CD4-positive, alpha-beta T cell treated with Interleukin-1 beta for 1 hour (primary cell): Measurements from ENCODE around the gene ZNF804A.
"Not testable (repeated sequence)": the region's sequence is repeated elsewhere in the genome, so short reads cannot be mapped to it uniquely, and the experiment has no call there.

Source experiments
- DNase-seq, 2 donors: peaks; one replicate each; pipeline ENCODE4 v3.0.0-alpha.2; 2020 to 2022

The ZNF804A gene

GRCh38 chr2:184835398-184835715 lies 237.0 kb downstream of the ZNF804A start:
- DNase-seq = no peak

- DNase-seq = no peak
Measured at GRCh38 chr2:184847331-184847730, 249.0 kb downstream of the ZNF804A start.

DNA sequence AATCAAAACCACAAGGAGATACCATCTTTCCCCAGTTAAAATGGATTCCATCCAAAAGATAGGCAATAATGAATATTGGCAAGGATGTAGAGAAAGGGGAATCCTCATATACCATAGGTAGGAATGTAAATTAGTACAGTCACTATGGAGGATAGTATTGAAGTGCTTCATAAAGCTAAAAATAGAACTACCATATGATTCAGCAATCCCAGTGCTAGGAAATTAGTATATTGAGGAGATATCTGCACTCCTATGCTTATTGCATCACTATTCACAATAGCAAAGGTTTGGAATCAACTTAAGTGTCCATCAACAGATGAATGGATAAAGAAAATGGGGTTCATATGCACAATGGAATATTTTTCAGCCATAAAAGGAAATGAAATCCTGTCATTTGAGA lies 251.2 kb downstream of the ZNF804A start:
- DNase-seq = no peak

GRCh38 chr2:184851576-184851975 lies 253.2 kb downstream of the ZNF804A start:
- no peak for DNase-seq

GRCh38 chr2:184859187-184859586 lies 260.9 kb downstream of the ZNF804A start:
- no peak for DNase-seq

- DNase-seq = no peak
Measured at GRCh38 chr2:184860744-184861143, 262.4 kb downstream of the ZNF804A start.

- DNase-seq = no peak
Measured at GRCh38 chr2:184875212-184875611, 276.9 kb downstream of the ZNF804A start.

GRCh38 chr2:184875911-184876310 lies 277.6 kb downstream of the ZNF804A start:
- DNase-seq = no peak

- DNase-seq = no peak
Measured at GRCh38 chr2:184877909-184878308, 279.6 kb downstream of the ZNF804A start.

DNA sequence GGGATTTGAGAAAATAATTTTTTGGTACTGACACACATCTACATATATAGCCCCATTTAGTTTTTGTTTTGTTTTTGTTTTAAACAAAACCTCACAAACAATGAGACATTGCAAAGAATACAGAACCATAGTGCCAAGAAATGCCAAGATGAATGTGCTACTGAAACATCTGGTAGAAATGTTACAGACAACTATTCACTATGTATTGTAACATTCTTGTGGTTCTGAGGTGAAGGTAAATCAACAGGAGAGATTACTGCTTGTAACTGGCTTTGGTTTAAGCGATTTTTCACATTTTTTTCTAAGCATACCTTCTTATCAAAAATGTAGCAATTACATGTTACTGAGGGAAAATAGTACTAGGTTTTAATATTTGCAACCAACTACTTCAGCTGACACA lies 281.3 kb downstream of the ZNF804A start:
- DNase-seq = no peak

DNA sequence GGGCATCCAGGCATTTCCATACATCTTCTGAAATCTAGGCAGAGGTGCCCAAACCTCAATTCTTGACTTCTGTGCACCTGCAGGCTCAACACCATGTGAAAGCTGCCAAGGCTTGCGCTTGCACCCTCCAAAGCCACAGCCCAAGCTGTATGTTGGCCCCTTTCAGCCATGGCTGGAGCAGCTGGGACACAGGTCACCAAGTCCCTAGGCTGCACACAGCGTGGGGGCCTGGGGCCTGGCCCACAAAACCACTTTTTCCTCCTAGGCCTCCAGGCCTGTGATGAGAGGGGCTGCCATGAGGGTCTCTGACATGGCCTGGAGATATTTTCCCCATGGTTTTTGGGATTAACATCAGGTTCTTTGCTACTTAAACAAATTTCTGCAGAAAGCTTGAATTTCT lies 288.3 kb downstream of the ZNF804A start:
- DNase-seq = not testable (repeated sequence)

DNA sequence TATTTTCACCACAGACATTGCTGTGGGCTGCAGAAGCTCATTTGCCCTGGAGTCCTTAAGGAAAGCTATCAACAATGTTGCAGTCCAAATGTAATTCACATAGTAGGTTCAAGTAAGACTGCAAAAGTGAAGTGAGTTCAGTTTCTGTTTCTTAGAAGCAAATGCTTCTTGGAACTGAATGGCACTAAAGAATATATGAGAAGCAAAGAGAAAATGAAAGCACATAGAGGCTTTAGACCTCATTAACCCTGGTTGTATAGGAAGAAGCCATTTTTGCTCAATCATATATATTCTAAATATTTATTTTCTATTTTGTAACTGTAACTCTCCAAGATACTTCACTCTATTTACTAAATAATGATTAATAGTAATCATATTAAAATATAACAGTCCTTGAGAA lies 292.0 kb downstream of the ZNF804A start:
- no peak for DNase-seq

GRCh38 chr2:184904991-184905390 lies 306.7 kb downstream of the ZNF804A start:
- DNase-seq = no peak

DNA sequence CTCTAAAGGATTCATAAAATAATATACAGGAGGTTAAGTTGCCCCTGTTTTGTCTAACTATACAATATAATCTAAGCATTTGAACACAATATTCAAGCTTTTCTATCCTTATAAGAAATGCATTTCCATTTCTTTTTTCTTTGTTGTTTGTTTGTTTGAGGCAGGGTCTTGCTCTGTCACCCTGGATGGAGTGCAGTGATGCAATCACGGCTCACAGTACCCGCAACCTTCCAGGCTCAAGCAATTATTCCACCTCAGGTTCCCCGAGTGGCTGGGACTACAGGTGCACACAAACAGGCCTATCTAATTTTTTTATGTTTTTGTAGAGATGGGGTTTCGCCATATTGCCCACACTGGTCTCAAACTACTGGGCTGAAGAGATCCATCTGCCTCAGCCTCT lies 307.8 kb downstream of the ZNF804A start:
- DNase-seq = no peak

GRCh38 chr2:184906709-184907108 lies 308.4 kb downstream of the ZNF804A start:
- no peak for DNase-seq

GRCh38 chr2:184908966-184909365 lies 310.6 kb downstream of the ZNF804A start:
- no peak for DNase-seq

GRCh38 chr2:184920451-184920965 lies 322.2 kb downstream of the ZNF804A start:
- DNase-seq = no peak

- no peak for DNase-seq
Measured at GRCh38 chr2:184921676-184922075, 323.3 kb downstream of the ZNF804A start.

GRCh38 chr2:184923751-184924150 lies 325.4 kb downstream of the ZNF804A start:
- no peak for DNase-seq

DNA sequence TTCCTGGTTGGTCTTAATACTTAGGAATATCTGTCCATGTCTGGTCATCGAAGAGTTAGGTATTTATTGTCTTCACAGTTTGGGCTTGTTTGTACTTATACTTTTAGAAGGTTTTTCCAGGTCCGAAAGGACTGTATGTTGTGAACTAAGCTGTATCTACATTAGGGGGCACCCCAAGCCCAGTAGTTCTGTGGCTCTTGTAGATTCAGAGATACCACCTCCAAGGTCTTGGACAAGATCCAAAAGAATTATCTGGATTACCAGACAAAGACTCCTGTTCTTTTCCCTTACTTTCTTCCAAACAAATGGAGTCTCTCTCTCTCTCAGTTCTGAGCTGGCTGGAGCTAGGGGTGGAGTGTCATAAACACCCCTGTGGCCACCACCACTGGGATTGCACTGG lies 328.7 kb downstream of the ZNF804A start:
- DNase-seq = no peak

DNA sequence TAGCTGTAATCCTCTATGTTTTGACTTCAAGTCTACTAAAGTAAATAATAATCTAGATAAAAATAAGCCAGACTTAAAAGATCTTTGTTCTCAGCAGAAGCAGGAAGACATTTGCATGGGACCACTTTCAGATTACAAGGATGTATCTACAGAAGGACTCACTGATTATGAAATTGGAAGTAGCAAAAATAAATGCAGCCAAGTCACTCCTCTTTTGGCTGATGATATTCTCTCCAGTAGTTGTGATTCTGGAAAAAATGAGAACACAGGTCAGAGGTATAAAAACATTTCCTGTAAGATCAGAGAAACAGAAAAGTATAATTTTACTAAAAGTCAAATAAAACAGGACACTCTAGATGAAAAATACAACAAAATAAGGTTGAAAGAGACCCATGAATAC lies 338.4 kb downstream of the ZNF804A start:
- no peak for DNase-seq

DNA sequence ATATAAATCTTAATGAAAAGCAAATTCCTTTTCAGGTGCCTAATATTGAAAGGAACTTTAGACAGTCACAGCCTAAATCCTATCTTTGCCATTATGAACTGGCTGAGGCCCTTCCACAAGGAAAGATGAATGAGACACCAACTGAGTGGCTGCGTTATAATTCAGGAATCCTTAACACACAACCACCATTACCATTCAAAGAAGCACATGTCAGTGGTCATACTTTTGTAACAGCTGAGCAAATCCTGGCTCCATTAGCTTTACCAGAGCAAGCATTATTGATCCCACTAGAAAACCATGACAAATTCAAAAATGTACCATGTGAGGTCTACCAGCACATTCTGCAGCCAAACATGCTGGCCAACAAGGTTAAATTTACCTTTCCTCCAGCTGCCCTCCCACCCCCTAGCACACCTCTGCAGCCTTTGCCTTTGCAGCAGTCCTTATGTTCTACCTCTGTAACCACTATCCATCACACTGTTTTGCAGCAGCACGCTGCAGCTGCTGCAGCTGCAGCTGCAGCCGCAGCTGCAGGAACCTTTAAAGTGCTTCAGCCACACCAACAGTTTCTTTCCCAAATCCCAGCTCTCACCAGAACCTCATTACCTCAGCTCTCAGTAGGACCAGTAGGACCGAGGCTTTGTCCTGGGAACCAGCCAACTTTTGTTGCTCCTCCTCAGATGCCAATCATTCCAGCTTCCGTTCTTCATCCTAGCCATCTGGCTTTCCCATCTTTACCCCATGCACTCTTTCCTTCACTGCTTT lies 340.1 kb downstream of the ZNF804A start:
- DNase-seq = no peak

DNA sequence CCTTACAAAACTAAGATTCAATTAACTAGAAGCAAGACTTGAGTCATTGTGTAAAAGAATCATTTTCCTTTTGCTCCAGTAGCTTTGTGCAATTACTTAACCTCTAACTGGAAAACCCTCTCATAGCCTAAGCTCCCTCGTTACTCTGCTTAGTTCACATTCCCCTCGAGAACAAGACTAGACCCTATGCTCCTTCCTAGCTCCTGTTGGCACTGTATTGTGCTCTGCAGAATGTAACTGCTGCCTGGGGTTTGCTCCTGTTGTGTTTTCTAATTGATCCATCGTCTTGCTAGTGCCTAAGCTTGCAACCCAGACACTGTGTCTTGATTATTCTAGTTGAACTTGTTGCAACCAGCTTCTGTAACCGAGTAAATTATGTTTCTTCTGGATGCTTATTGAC lies 347.0 kb downstream of the ZNF804A start:
- no peak for DNase-seq

- DNase-seq = no peak
Measured at GRCh38 chr2:184945824-184946223, 347.5 kb downstream of the ZNF804A start.

- no peak for DNase-seq
Measured at GRCh38 chr2:184956856-184957255, 358.5 kb downstream of the ZNF804A start.
